GM12875 (cell line): Measurements from ENCODE around the gene CHRDL2.

ENCODE experiments used
- H3K4me3 ChIP-seq: one replicate; pipeline ENCODE4 v1.5.1; 2011; ENCODE audit warnings: low read depth, low read length, control low read depth
- TF ChIP-seq, protein P1 (sequence below): IDR thresholded peaks from 2 replicates; pipeline ENCODE4 v1.5.1; 2011; ENCODE audit warnings: low read depth, mild to moderate bottlenecking, control low read depth, inconsistent platforms, low read length, moderate library complexity, borderline replicate concordance; ENCODE audit not compliant: insufficient read depth

The CHRDL2 gene

GRCh38 chr11:74720596-74721478 is 10.4 kb downstream of the CHRDL2 start:
- TF ChIP-seq, protein P1, sequence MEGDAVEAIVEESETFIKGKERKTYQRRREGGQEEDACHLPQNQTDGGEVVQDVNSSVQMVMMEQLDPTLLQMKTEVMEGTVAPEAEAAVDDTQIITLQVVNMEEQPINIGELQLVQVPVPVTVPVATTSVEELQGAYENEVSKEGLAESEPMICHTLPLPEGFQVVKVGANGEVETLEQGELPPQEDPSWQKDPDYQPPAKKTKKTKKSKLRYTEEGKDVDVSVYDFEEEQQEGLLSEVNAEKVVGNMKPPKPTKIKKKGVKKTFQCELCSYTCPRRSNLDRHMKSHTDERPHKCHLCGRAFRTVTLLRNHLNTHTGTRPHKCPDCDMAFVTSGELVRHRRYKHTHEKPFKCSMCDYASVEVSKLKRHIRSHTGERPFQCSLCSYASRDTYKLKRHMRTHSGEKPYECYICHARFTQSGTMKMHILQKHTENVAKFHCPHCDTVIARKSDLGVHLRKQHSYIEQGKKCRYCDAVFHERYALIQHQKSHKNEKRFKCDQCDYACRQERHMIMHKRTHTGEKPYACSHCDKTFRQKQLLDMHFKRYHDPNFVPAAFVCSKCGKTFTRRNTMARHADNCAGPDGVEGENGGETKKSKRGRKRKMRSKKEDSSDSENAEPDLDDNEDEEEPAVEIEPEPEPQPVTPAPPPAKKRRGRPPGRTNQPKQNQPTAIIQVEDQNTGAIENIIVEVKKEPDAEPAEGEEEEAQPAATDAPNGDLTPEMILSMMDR, result no peak
- no peak overlapping the region for H3K4me3 ChIP-seq

DNA sequence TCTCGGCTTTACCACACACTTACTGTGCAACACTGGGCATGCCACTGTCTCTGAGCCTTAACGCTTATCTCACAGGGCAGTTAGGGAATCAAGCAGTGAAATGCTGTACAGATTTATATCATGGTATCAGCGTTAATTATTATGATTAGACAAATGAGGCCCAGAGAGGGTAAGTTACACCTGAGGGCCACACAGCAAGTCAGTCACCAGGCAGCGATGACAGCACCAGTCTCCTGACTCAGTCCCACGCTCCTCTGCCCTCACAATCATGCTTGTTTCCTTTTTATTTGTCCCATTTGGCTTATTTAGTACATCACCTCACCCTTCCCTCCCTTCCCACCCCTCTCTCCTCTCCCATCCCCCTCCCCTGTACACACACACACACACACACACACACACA is 12.2 kb downstream of the CHRDL2 start:
- TF ChIP-seq, protein P1, result no peak
- H3K4me3 ChIP-seq, result no peak overlapping the region

- no peak overlapping the region for H3K4me3 ChIP-seq
- TF ChIP-seq, protein P1, result no peak
Observed at GRCh38 chr11:74717221-74717969, 13.8 kb downstream of the CHRDL2 start.

DNA sequence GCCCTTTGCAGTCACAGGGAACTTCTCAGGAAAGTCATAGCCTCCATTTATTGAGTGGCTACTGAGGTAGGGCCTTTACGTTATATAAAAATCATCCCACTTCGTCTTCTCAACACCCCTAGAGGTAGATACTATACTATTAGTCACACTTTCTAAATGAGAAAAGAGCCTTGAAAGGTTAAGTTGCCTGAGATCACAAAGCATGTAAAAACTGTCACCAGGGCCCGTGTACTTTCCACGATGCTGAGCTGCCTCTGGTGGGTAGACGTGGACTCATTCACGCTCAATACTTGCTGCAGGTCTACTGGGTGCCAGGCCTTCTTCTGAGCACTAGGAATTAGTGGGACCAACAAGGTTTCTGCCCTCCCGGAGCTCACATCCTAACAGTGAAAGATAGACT is 16.3 kb downstream of the CHRDL2 start:
- TF ChIP-seq, protein P1, result no peak
- no peak overlapping the region for H3K4me3 ChIP-seq

- TF ChIP-seq, protein P1, result no peak
- no peak overlapping the region for H3K4me3 ChIP-seq
Observed at GRCh38 chr11:74713686-74714085, 17.5 kb downstream of the CHRDL2 start.

DNA sequence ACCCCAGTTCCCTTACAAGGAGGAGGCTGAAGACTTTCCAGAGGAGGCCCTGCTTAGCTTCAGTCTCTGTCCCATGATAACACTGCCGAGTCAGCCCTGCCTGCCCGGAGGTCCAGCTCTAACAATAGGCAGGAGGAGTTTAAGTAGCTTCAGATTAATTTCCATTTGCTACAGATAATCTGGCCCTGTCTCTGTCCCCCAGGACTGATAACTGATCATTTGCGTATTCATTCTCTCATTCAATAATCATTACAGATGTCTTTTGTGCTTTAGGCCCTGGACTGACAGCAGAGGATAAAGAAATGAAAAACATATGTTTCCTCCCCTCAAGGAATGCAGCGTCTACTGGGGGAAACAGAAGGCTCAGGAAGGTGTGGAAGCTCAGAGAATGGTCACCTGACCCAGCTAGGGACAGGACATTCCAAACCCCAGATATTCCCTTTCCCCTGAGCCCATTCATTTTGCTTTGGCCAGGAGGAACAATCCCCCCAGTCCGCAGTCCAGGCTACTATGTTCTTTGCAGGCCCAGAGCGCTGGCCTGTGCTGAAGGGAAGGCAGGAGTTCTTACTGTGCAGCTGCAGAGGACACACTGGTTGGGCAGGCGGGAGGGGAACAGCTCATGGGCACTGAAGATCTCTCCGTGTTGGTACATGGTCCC is 20.8 kb downstream of the CHRDL2 start:
- TF ChIP-seq, protein P1, result no peak
- no peak overlapping the region for H3K4me3 ChIP-seq
